BLaER1 (cell line): Measurements from ENCODE around the gene UBE2D3.

ENCODE experiments used
- H3K27ac ChIP-seq: shearing (Covaris generic); formaldehyde crosslinking; 2 replicates; pipeline ENCODE4 v1.8.1; 2022
- H3K27me3 ChIP-seq: shearing (Covaris generic); formaldehyde crosslinking; 2 replicates; pipeline ENCODE4 v1.8.1; 2022
- H3K36me3 ChIP-seq: shearing (Covaris generic); formaldehyde crosslinking; 2 replicates; pipeline ENCODE4 v1.8.1; 2022
- H3K4me1 ChIP-seq: shearing (Covaris generic); formaldehyde crosslinking; 2 replicates; pipeline ENCODE4 v1.8.1; 2022
- H3K4me2 ChIP-seq: shearing (Covaris generic); formaldehyde crosslinking; 2 replicates; pipeline ENCODE4 v1.8.1; 2022
- H3K4me3 ChIP-seq: shearing (Covaris generic); formaldehyde crosslinking; 2 replicates; pipeline ENCODE4 v1.8.1; 2022
- H3K9ac ChIP-seq: shearing (Covaris generic); formaldehyde crosslinking; 2 replicates; pipeline ENCODE4 v1.8.1; 2022
- H3K9me3 ChIP-seq: shearing (Covaris generic); formaldehyde crosslinking; 2 replicates; pipeline ENCODE4 v1.8.1; 2022
- H4K20me1 ChIP-seq: shearing (Covaris generic); formaldehyde crosslinking; 2 replicates; pipeline ENCODE4 v1.8.1; 2022
- Cebpa-rat ChIP-seq: shearing (Covaris generic); IDR thresholded peaks from 2 replicates; pipeline ENCODE4 v1.8.1; 2022

The UBE2D3 gene

DNA sequence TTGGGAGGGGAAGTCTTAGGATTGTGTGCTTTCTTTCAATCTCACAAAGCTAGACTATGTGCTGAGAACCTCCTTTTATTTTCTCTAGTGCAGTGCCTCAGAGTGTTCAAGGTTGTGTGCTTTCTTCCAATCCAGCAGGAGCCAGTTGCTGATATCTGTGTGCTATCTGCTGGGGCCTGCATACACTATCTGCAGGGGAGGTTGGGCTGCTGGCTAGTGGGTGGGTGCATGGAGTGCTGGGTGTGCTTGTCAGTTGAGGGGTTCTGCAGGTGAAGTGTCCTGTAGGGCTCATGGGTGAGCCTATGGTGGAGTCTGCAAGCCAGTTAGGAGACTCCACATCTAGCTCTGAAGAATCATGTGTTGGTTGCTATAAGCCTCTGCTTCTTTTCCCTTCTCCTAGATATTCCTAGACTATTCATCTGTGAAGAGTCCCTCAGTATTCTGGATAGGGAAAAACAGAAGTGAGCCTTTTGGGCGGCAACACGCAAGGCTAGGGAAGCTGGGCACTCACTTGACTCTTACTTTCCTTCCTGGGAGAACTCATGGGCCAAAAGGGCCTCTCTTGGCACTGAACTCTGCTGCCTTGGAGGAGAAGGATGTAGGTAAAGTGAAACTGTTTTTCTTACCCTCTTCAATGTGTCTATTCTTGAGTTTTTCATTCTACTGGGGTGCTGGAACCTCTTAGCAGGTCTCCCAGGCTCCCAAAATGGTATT is 33.4 kb upstream of the UBE2D3 start:
- H3K36me3 ChIP-seq, result peaks cover 42% of the 10 kb centered on the region
- no peak overlapping the region for H3K4me3 ChIP-seq
- H3K9ac ChIP-seq, result no peak overlapping the region
- no peak overlapping the region for H3K4me2 ChIP-seq
- no peaks in the 10 kb centered on the region for H3K27me3 ChIP-seq
- no peaks in the 10 kb centered on the region for H4K20me1 ChIP-seq
- H3K9me3 ChIP-seq, result peaks cover 41% of the 10 kb centered on the region
- H3K27ac ChIP-seq, result no peak overlapping the region
- no peaks in the 10 kb centered on the region for H3K4me1 ChIP-seq
- TF ChIP-seq Cebpa-rat, result no peak

DNA sequence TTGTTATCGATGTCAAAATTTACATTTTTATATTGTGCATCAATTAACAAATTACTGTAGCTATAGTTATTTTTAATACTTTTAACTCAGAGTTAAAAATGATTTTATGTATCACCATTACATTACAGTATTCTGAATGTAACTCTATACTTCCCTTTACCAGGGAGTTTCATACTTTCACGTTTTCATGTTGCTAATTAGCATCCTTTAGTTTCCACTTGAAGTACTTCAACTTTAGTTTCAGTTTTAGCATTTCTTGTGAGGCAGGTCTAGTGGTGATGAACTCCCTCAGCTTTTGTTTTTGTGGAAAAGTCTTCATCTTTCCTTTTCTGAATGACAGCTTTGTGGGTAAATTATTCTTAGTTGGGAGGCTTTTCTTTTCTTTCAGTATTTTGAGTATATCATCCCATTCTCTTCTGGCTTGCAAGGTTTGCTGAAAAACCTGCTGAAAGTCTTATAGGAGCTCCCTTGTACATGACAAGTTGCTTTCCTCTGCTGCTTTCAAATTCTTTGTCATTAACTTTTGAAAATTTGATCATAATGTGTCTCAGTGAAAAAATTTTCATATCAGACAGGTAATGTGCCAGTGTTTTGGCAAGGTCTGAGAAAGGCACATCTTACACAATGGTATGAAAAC is 31.6 kb upstream of the UBE2D3 start:
- Histone ChIP-seq H3K9ac (no peak overlapping the region), H3K36me3 (peaks cover 37% of the 10 kb centered on the region), H3K27ac (no peak overlapping the region), H3K4me1 (no peaks in the 10 kb centered on the region), H3K9me3 (peaks cover 41% of the 10 kb centered on the region), H3K4me3 (no peak overlapping the region), H3K4me2 (no peak overlapping the region), H4K20me1 (no peaks in the 10 kb centered on the region), H3K27me3 (no peaks in the 10 kb centered on the region)
- no peak for TF ChIP-seq Cebpa-rat

DNA sequence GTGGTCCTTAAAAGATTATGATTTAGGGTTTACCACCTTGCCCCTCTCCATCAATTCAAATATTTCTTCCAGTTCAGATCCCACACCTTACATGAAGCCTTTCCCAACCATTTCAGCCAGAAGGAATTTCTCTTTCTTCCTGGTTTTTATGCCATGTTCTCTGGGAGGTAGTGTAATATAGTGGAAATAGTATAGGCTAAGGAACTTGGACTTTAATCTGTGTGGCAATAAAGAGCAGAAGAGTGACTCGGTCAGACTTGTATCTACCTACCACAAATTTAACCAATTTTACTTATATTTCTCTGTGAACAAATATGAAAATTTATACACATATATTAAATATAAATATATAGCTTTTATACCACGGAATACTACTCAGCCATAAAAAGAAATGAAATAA is 23.0 kb upstream of the UBE2D3 start:
- H3K4me2 ChIP-seq, result no peak overlapping the region
- H3K9ac ChIP-seq, result no peak overlapping the region
- peaks cover 6% of the 10 kb centered on the region; the same call in 1 of the 2 replicates for H3K36me3 ChIP-seq
- TF ChIP-seq Cebpa-rat, result no peak
- H4K20me1 ChIP-seq, result no peaks in the 10 kb centered on the region
- peaks cover 7% of the 10 kb centered on the region; the same call in 1 of the 2 replicates for H3K9me3 ChIP-seq
- no peaks in the 10 kb centered on the region for H3K27me3 ChIP-seq
- no peaks in the 10 kb centered on the region for H3K4me1 ChIP-seq
- no peak overlapping the region for H3K4me3 ChIP-seq
- no peak overlapping the region for H3K27ac ChIP-seq

DNA sequence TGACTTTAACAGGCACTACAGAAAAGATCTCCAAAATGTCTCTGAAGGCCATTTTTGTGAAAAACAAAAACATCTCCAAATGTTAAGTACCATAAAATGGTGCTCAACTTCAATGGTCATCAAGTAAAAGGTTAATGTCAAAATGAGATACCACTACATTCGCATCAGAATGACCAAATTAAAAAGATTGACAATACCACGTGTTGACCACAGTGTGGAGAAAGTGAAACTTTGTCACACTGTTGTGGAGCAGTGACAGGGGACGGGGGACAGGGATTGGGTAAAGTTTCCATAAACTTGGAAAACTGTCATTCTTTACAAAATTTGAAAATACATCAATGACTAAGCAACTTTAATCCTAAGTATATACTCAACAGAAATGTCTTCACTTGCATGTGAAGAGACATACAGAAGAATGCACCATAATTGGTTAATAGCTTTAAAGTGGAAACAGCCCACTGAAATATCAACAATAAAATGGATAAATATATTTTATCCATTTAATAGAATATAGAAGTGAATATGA is 22.3 kb upstream of the UBE2D3 start:
- H3K4me3 ChIP-seq, result no peak overlapping the region
- no peak overlapping the region for H3K9ac ChIP-seq
- H3K4me2 ChIP-seq, result no peak overlapping the region
- H3K4me1 ChIP-seq, result no peaks in the 10 kb centered on the region
- peaks cover 6% of the 10 kb centered on the region; the same call in 1 of the 2 replicates for H3K36me3 ChIP-seq
- TF ChIP-seq Cebpa-rat, result no peak
- H3K27me3 ChIP-seq, result no peaks in the 10 kb centered on the region
- H4K20me1 ChIP-seq, result no peaks in the 10 kb centered on the region
- peaks cover 7% of the 10 kb centered on the region; the same call in 1 of the 2 replicates for H3K9me3 ChIP-seq
- no peak overlapping the region for H3K27ac ChIP-seq

DNA sequence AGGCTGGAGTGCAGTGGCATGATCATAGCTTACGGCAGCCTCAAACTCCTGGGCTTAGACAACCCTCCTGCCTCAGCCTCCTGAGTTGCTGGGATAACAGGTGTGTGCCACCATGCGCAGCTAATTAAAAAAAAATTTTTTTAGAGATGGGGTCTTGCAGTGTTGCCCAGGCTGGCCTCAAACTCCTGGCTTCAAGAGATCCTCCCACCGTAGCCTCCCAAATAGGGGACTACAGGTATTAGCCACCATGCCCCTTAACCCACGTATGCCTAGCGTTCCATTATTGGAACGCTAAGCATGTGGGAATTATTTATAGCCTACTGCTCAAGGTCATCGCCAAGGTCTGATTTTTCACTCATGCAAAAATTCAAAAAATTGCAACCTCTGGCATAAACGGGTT is 20.3 kb upstream of the UBE2D3 start:
- Histone ChIP-seq H3K4me3 (no peak overlapping the region), H3K36me3 (peaks cover 19% of the 10 kb centered on the region), H3K9me3 (peaks cover 4% of the 10 kb centered on the region; the same call in 1 of the 2 replicates), H3K27ac (no peak overlapping the region), H3K27me3 (no peaks in the 10 kb centered on the region), H4K20me1 (no peaks in the 10 kb centered on the region), H3K4me1 (no peaks in the 10 kb centered on the region), H3K4me2 (no peak overlapping the region), H3K9ac (no peak overlapping the region)
- no peak for TF ChIP-seq Cebpa-rat

DNA sequence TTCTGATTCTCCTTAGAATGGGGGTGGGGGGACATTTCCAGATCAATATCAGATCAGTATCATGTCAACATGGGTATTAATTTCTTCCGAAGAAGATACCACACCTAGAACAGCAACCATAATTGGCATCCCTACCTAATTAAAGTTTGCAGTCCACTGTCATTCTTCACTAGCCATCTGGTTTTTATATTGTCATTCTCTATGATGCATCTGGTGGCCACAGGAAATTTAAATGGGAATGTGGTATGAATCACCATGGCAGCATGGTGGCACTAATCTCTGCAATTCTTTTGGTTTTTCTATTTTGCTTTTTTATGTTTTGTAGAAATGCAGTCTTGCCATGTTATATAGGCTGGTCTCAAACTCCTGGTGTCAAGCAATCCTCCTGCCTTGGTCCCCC is 16.6 kb upstream of the UBE2D3 start:
- Histone ChIP-seq H4K20me1 (no peaks in the 10 kb centered on the region), H3K9me3 (peaks cover 4% of the 10 kb centered on the region; the same call in 1 of the 2 replicates)

DNA sequence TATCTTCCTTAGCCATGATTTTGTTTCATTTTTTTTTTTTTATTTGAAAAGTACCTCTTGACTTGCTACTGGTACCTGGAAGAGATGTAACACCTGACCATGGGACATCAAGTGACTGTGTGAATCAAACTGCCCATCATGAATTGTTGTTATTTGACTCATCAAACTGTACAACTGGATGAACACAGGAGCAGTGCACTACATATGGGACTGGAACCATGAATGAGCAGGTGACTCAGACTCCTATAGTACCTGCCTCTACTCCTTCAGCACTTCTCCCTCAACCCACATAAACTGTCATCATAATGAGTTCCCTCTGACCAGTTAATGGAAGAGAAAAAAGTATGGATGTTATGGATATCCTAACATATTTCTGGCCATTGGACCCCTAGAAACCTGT is 15.9 kb upstream of the UBE2D3 start:
- no peaks in the 10 kb centered on the region for H3K9me3 ChIP-seq
- no peak for TF ChIP-seq Cebpa-rat
- H3K27ac ChIP-seq, result no peak overlapping the region

More for the DNA sequence above, 16.6 kb upstream of the UBE2D3 start:
- Histone ChIP-seq H3K36me3 (peaks cover 19% of the 10 kb centered on the region), H3K4me1 (no peaks in the 10 kb centered on the region), H3K27me3 (no peaks in the 10 kb centered on the region), H3K4me2 (no peak overlapping the region), H3K4me3 (no peak overlapping the region), H3K9ac (no peak overlapping the region), H3K27ac (no peak overlapping the region)
- no peak for TF ChIP-seq Cebpa-rat

DNA sequence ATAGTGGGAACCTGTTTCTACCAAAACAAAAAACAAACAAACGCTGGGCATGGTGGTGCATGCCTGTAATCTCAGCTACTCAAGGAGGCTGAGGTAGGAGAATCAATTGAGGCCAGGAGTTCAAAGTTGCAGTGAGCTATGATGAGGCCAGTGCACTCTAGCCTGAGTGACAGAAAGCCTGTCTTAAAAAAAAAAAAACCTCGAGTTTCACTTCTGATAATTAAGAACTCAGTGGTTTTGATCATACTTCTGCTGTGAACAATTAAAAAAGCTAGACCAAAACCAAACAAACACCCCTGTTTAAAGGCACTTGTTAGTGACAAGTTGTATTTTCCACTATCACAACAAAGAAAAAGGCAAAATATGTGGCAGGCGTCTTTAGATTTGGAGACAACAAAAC is 15.0 kb upstream of the UBE2D3 start:
- H3K36me3 ChIP-seq, result peaks cover 12% of the 10 kb centered on the region; the same call in 1 of the 2 replicates
- no peak overlapping the region for H3K27ac ChIP-seq
- no peak overlapping the region for H3K4me2 ChIP-seq
- no peaks in the 10 kb centered on the region for H4K20me1 ChIP-seq
- no peaks in the 10 kb centered on the region for H3K27me3 ChIP-seq
- H3K4me1 ChIP-seq, result no peaks in the 10 kb centered on the region
- TF ChIP-seq Cebpa-rat, result no peak
- no peak overlapping the region for H3K9ac ChIP-seq
- H3K9me3 ChIP-seq, result no peaks in the 10 kb centered on the region
- no peak overlapping the region for H3K4me3 ChIP-seq

More for the DNA sequence above, 15.9 kb upstream of the UBE2D3 start:
- Histone ChIP-seq H3K4me1 (no peaks in the 10 kb centered on the region), H3K4me3 (no peak overlapping the region), H4K20me1 (no peaks in the 10 kb centered on the region), H3K36me3 (peaks cover 14% of the 10 kb centered on the region), H3K4me2 (no peak overlapping the region), H3K9ac (no peak overlapping the region), H3K27me3 (no peaks in the 10 kb centered on the region)

DNA sequence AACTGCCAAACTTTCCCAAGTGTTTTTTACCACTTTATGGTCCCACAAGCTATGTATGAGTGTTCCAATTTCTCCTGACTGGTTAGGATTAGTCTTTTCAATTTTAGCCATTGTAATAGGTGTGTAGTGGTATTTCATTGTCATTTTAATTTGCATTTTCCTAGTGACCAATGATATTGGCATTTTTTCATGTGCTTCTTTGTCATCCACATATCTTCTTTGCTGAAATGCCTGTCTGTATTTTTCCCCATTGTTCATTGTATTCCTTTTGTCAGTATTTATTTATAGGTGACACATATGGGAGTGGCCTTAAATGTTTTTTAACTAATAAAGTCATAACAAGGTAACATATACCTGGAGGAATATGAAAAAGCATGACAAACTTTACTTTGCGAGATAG is 9.2 kb upstream of the UBE2D3 start:
- Histone ChIP-seq H3K36me3 (no peaks in the 10 kb centered on the region), H3K27ac (no peak overlapping the region), H4K20me1 (no peaks in the 10 kb centered on the region), H3K9me3 (no peaks in the 10 kb centered on the region), H3K27me3 (no peaks in the 10 kb centered on the region), H3K4me2 (no peak overlapping the region), H3K4me1 (0 out of 2 replicates have a peak, but pooled peaks cover 5% of the 10 kb centered on the region), H3K4me3 (no peak overlapping the region), H3K9ac (no peak overlapping the region)
- TF ChIP-seq Cebpa-rat, result no peak

DNA sequence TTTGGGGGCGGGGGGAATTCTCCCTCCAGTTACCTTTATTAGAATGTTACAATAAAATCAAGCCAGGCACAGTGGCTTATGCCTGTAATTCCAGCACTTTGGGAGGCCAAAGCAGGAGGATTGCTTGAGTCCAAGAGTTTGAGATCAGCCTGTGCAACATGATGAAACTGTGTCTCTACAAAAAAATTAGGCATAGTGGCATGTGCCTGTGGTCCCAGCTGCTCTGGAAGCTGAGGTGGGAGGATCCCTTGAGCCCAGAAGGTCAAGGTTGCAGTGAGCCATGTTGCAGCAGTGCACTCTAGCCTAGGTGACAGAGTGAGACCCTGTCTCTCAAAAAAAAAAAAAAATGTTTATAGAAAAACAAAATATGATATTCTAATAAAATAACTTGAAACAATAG is 5.3 kb upstream of the UBE2D3 start:
- Histone ChIP-seq H3K4me2 (no peak overlapping the region), H3K27ac (no peak overlapping the region), H3K4me1 (peaks cover 18% of the 10 kb centered on the region), H3K36me3 (no peaks in the 10 kb centered on the region), H3K4me3 (no peak overlapping the region), H3K9me3 (no peaks in the 10 kb centered on the region), H3K9ac (no peak overlapping the region), H3K27me3 (no peaks in the 10 kb centered on the region), H4K20me1 (no peaks in the 10 kb centered on the region)
- no peak for TF ChIP-seq Cebpa-rat
